A549 (cell line): ENCODE results near the gene BEND7. TPM values are rescaled to one million over a fixed set of nuclear protein-coding genes. Genes with fewer than 3 reads are reported as not detected.

Experiments
- ATAC-seq, 2 experiments: fragments of 200-7000 bp in 1 of 2; fragments of >200 bp in 1 of 2; cut with Nextera tagmentation in 1 of 2; cut with Tn5 transposase in 1 of 2; 3 replicates each; pipeline versions ENCODE4 v1.8.0 to v1.9.1; 2018 to 2020; ENCODE audit warnings: mild to moderate bottlenecking in 1 of 2, moderate library complexity in 1 of 2
- CTCF ChIA-PET: fragments of 300-600 bp; sonication (Branson Sonifier 250); formaldehyde crosslinking; extraction: SDS; loops from one replicate; lab custom pipeline; 2021; ENCODE audit warnings: antibody characterized with exemption, inconsistent platforms; lab: Yijun Ruan, JAX
- POLR2A ChIA-PET: fragments of 350-600 bp; formaldehyde crosslinking; extraction: SDS; loops from one replicate; lab custom pipeline; 2021; ENCODE audit warnings: antibody characterized with exemption, inconsistent platforms; lab: Yijun Ruan, JAX
- DNase-seq, 2 experiments: peaks; one replicate each; pipeline versions ENCODE4 v3.0.0 to v3.0.0-alpha.2; 2011 to 2016; ENCODE audit warnings: low read depth in 1 of 2, low spot score in 1 of 2
- FAIRE-seq: peaks from 2 replicates; lab custom pipeline; 2011; peaks lifted over from hg19 to GRCh38; lab: Jason Lieb, UNC
- H3K27ac ChIP-seq, 2 experiments: fragments of >200 bp; sonication (Bioruptor Twin); formaldehyde crosslinking; 3 replicates each; pipeline ENCODE4 v1.5.1; 2016 to 2017
- H3K4me1 ChIP-seq: fragments of >200 bp; sonication (Bioruptor Twin); formaldehyde crosslinking; 3 replicates; pipeline ENCODE4 v1.6.1; 2016
- H3K4me2 ChIP-seq: fragments of >200 bp; sonication (Bioruptor Twin); formaldehyde crosslinking; 3 replicates; pipeline ENCODE4 v1.6.1; 2016
- H3K4me3 ChIP-seq: fragments of >200 bp; sonication (Bioruptor Twin); formaldehyde crosslinking; 3 replicates; pipeline ENCODE4 v1.5.1; 2016
- H3K9me3 ChIP-seq: fragments of >200 bp; sonication (Bioruptor Twin); formaldehyde crosslinking; 3 replicates; pipeline ENCODE4 v1.6.1; 2016
- CBX2 ChIP-seq: fragments of 200-600 bp; sonication (generic); IDR thresholded peaks from 2 replicates; pipeline ENCODE4 v1.6.1; 2016; ENCODE audit warnings: low read depth, mild to moderate bottlenecking, borderline replicate concordance
- CBX8 ChIP-seq: fragments of 200-600 bp; sonication (generic); IDR thresholded peaks from 2 replicates; pipeline ENCODE4 v1.6.1; 2016
- CEBPB ChIP-seq, 2 experiments: fragments of >200 bp in 1 of 2; sonication (Bioruptor Twin) in 1 of 2; formaldehyde crosslinking in 1 of 2; IDR thresholded peaks; 2 replicates each; pipeline ENCODE4 v1.6.1; 2012 to 2016
- CHD4 ChIP-seq: fragments of 200-600 bp; sonication (generic); IDR thresholded peaks from 2 replicates; pipeline ENCODE4 v1.6.1; 2016; ENCODE audit warnings: antibody characterized with exemption, mild to moderate bottlenecking, borderline replicate concordance
- ESRRA ChIP-seq: fragments of 150-350 bp; IDR thresholded peaks from 2 replicates; pipeline ENCODE4 v1.6.1; 2014; ENCODE audit warnings: mild to moderate bottlenecking, low read length, borderline replicate concordance
- FOSL2 ChIP-seq, 2 experiments: fragments of 450-650 bp in 1 of 2; fragments of >200 bp in 1 of 2; sonication (Bioruptor Twin) in 1 of 2; formaldehyde crosslinking; IDR thresholded peaks; 2 replicates each; pipeline versions ENCODE4 v1.5.0 to v1.6.1; 2016 to 2020; ENCODE audit warnings: mild to moderate bottlenecking in 1 of 2, moderate library complexity in 1 of 2
- FOXS1 ChIP-seq: fragments of 250-450 bp; sonication (Bioruptor Pico); IDR thresholded peaks from 2 replicates; pipeline ENCODE4 v1.5.0; 2020; ENCODE audit warnings: mild to moderate bottlenecking, moderate library complexity
- GATA3 ChIP-seq: IDR thresholded peaks from 2 replicates; pipeline ENCODE4 v1.6.1; 2012; ENCODE audit warnings: borderline replicate concordance
- HDAC2 ChIP-seq: fragments of 200-600 bp; sonication (generic); IDR thresholded peaks from 2 replicates; pipeline ENCODE4 v1.6.1; 2016
- JUN ChIP-seq, 2 experiments: fragments of >200 bp; sonication (Bioruptor Twin); formaldehyde crosslinking; IDR thresholded peaks; 2 replicates in 1 of 2; 3 replicates in 1 of 2; pipeline ENCODE4 v1.6.1; 2016 to 2017
- KDM1A ChIP-seq: fragments of 200-600 bp; sonication (generic); IDR thresholded peaks from 2 replicates; pipeline ENCODE4 v1.6.1; 2016; ENCODE audit warnings: low read depth, mild to moderate bottlenecking
- KDM5A ChIP-seq: fragments of 200-600 bp; sonication (generic); IDR thresholded peaks from 2 replicates; pipeline ENCODE4 v1.6.1; 2016; ENCODE audit warnings: antibody characterized with exemption, mild to moderate bottlenecking
- MAFK ChIP-seq: fragments of 450-650 bp; IDR thresholded peaks from 2 replicates; pipeline ENCODE4 v1.6.1; 2014; ENCODE audit not compliant: partially characterized antibody
- MAZ ChIP-seq: fragments of 150-350 bp; IDR thresholded peaks from 2 replicates; pipeline ENCODE4 v1.6.1; 2014; ENCODE audit warnings: antibody characterized with exemption, low read depth, low read length, borderline replicate concordance
- TFCP2L1 ChIP-seq: fragments of 250-450 bp; sonication (Bioruptor Pico); IDR thresholded peaks from 2 replicates; pipeline ENCODE4 v1.5.0; 2021; ENCODE audit warnings: mild to moderate bottlenecking
- TP53 ChIP-seq: fragments of 250-450 bp; sonication (Bioruptor Pico); IDR thresholded peaks from 2 replicates; pipeline ENCODE4 v1.5.0; 2021; ENCODE audit warnings: mild to moderate bottlenecking, moderate library complexity
- WGBS: methylation state at CpG from one replicate; pipeline ENCODE4 v1.1.6; 2017; ENCODE audit errors: missing lambda C conversion rate; 5-methylcytosine and 5-hydroxymethylcytosine counted together
- polyA plus RNA-seq, 4 experiments: library from polyadenylated mRNA; depleted of rRNA in 3 of 4; stranded (reverse); fragments of >200 nt; fragmentation: RNase III in 1 of 4; extraction: RNeasy Plus Mini Kit Qiagen cat#74134 plus additional on column Dnase treatment in 1 of 4; gene quantifications; 2 replicates in 3 of 4; 3 replicates in 1 of 4; pipeline ENCODE4 v1.2.3, GENCODE V29; 2011 to 2017
- TF ChIP-seq, protein P1 (sequence below): IDR thresholded peaks from 2 replicates; pipeline ENCODE4 v1.6.1; 2012; ENCODE audit warnings: low read depth, borderline replicate concordance
- TF ChIP-seq, protein P2 (sequence below): fragments of 200-600 bp; sonication (generic); IDR thresholded peaks from 2 replicates; pipeline ENCODE4 v1.6.1; 2016; ENCODE audit warnings: antibody characterized with exemption, mild to moderate bottlenecking, moderate library complexity
- TF ChIP-seq, protein P3 (sequence below): fragments of 250-450 bp; sonication (Bioruptor Pico); IDR thresholded peaks from 2 replicates; pipeline ENCODE4 v1.5.0; 2020; ENCODE audit warnings: low read depth, mild to moderate bottlenecking, moderate library complexity
- TF ChIP-seq, protein P4 (sequence below): fragments of 250-450 bp; sonication (Bioruptor Pico); IDR thresholded peaks from 2 replicates; pipeline ENCODE4 v1.5.0; 2021; ENCODE audit warnings: mild to moderate bottlenecking, moderate library complexity, borderline replicate concordance

BEND7 gene
- polyA plus RNA-seq, 2 of the 4 experiments (the other 2 are of a cell fraction): 7.9 to 12.2 TPM

DNA sequence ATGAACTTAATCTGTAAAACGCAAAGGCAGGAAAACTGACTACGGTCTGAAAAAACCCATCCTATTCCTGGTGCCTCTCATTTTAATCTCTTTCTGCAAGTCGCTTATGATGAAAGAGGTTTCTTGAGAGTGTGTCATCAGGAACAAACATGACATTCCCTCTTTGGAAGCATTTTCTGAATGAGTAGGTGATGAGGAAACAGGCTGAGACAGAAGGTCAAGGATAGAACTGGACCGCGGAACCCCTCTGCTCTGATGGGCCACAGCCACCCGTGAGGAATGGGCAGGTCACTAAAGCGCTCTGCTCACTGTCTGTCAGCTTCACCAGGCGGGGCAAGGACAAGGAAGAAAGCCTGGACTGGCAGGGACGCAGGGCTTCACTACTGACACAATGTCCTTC, 28.6 kb downstream of the BEND7 start:
- 0 out of 6 replicates have a peak overlapping the region, but pooled peaks of 1 of the 2 experiments have one; percentile 27 for H3K27ac ChIP-seq
- TF ChIP-seq FOSL2 (IDR thresholded peaks at IDR 0.05): no peak
- TF ChIP-seq FOSL2 (CRISPR knock-in tag; IDR thresholded peaks at IDR 0.05): peak; percentile 41
- TF ChIP-seq CHD4: no peak
- no peak for TF ChIP-seq CBX8
- no peak for TF ChIP-seq GATA3
- H3K9me3 ChIP-seq: no peaks in the 10 kb centered on the region
- DNase-seq (peak in 1 of 2 experiments; percentile 22), FAIRE-seq (peak; percentile 46), ATAC-seq (peak; percentile 26 to 34; a peak in 1 of 6 replicates)
- POLR2A ChIA-PET: no interaction called here
- H3K4me1 ChIP-seq: peaks cover 8% of the 10 kb centered on the region; the same call in 2 of the 3 replicates
- H3K4me2 ChIP-seq: 0 out of 3 replicates have a peak overlapping the region, but pooled peaks have one; percentile 29
- H3K4me3 ChIP-seq: no peak overlapping the region
- CTCF ChIA-PET: no interaction called here
- WGBS: 77% methylated on average over 9 of the region's 9 CpGs

DNA sequence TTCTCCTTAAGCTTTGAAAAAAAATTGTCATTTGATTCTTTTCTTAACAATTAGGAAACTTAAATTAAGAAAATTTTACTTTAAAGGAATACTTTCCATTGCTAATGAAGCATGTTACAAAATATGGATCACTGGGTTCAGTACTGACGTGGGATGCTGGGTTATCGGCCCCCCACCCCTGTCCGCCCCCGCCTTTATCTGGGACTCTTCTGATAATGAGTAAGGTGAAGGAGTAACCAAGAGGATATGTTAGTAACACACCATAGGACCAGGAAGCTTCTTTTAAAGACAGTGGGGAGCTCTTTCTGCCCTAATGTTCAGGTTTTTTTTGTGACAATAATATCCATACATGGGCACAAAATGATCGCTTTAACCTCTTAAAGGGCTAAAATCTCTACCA, 29.7 kb downstream of the BEND7 start:
- H3K4me1 ChIP-seq: peaks cover 8% of the 10 kb centered on the region; the same call in 2 of the 3 replicates
- DNase-seq (no peak), FAIRE-seq (no peak)
- TF ChIP-seq, protein P1, sequence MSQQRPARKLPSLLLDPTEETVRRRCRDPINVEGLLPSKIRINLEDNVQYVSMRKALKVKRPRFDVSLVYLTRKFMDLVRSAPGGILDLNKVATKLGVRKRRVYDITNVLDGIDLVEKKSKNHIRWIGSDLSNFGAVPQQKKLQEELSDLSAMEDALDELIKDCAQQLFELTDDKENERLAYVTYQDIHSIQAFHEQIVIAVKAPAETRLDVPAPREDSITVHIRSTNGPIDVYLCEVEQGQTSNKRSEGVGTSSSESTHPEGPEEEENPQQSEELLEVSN: no peak
- TF ChIP-seq MAFK: no peak
- TF ChIP-seq CBX2: no peak
- TF ChIP-seq TFCP2L1 (CRISPR knock-in tag): no peak
- TF ChIP-seq MAZ: no peak
- TF ChIP-seq CEBPB (IDR thresholded peaks at IDR 0.05): no peak
- TF ChIP-seq ESRRA: no peak
- TF ChIP-seq, protein P2, sequence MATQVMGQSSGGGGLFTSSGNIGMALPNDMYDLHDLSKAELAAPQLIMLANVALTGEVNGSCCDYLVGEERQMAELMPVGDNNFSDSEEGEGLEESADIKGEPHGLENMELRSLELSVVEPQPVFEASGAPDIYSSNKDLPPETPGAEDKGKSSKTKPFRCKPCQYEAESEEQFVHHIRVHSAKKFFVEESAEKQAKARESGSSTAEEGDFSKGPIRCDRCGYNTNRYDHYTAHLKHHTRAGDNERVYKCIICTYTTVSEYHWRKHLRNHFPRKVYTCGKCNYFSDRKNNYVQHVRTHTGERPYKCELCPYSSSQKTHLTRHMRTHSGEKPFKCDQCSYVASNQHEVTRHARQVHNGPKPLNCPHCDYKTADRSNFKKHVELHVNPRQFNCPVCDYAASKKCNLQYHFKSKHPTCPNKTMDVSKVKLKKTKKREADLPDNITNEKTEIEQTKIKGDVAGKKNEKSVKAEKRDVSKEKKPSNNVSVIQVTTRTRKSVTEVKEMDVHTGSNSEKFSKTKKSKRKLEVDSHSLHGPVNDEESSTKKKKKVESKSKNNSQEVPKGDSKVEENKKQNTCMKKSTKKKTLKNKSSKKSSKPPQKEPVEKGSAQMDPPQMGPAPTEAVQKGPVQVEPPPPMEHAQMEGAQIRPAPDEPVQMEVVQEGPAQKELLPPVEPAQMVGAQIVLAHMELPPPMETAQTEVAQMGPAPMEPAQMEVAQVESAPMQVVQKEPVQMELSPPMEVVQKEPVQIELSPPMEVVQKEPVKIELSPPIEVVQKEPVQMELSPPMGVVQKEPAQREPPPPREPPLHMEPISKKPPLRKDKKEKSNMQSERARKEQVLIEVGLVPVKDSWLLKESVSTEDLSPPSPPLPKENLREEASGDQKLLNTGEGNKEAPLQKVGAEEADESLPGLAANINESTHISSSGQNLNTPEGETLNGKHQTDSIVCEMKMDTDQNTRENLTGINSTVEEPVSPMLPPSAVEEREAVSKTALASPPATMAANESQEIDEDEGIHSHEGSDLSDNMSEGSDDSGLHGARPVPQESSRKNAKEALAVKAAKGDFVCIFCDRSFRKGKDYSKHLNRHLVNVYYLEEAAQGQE: no peak
- TF ChIP-seq CBX8: no peak
- no peak for TF ChIP-seq FOXS1 (CRISPR knock-in tag)
- TF ChIP-seq HDAC2: no peak
- no peak for TF ChIP-seq CHD4
- TF ChIP-seq TP53 (CRISPR knock-in tag): no peak
- TF ChIP-seq, protein P3, sequence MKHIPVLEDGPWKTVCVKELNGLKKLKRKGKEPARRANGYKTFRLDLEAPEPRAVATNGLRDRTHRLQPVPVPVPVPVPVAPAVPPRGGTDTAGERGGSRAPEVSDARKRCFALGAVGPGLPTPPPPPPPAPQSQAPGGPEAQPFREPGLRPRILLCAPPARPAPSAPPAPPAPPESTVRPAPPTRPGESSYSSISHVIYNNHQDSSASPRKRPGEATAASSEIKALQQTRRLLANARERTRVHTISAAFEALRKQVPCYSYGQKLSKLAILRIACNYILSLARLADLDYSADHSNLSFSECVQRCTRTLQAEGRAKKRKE (CRISPR knock-in tag): no peak
- TF ChIP-seq KDM1A: no peak
- TF ChIP-seq KDM5A: no peak
- no peak for TF ChIP-seq JUN (IDR thresholded peaks at IDR 0.05)
- TF ChIP-seq, protein P4, sequence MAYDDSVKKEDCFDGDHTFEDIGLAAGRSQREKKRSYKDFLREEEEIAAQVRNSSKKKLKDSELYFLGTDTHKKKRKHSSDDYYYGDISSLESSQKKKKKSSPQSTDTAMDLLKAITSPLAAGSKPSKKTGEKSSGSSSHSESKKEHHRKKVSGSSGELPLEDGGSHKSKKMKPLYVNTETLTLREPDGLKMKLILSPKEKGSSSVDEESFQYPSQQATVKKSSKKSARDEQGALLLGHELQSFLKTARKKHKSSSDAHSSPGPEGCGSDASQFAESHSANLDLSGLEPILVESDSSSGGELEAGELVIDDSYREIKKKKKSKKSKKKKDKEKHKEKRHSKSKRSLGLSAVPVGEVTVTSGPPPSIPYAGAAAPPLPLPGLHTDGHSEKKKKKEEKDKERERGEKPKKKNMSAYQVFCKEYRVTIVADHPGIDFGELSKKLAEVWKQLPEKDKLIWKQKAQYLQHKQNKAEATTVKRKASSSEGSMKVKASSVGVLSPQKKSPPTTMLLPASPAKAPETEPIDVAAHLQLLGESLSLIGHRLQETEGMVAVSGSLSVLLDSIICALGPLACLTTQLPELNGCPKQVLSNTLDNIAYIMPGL (CRISPR knock-in tag): no peak
- TF ChIP-seq, all 56 proteins: peak for 0
- Histone ChIP-seq H3K4me2 (no peak overlapping the region), H3K27ac (no peak overlapping the region), H3K4me3 (no peak overlapping the region), H3K9me3 (no peaks in the 10 kb centered on the region)
- ChIA-PET POLR2A (no interaction called here), CTCF (interaction anchor here (0.6 to 0.8 kb wide), 2 partner anchors 38 to 97 kb away, joined by 3 read pairs; no protein-coding TSS in a partner anchor)
- 94% methylated on average over 5 of the region's 5 CpGs for WGBS
- no peak for ATAC-seq
